ENCODE data around the gene GEMIN7. TPM values are rescaled to one million over a fixed set of nuclear protein-coding genes. Genes with fewer than 3 reads are reported as not detected.

Gene GEMIN7
- total RNA-seq, 1 donor from 2014 or later, result 16.1 TPM

DNA sequence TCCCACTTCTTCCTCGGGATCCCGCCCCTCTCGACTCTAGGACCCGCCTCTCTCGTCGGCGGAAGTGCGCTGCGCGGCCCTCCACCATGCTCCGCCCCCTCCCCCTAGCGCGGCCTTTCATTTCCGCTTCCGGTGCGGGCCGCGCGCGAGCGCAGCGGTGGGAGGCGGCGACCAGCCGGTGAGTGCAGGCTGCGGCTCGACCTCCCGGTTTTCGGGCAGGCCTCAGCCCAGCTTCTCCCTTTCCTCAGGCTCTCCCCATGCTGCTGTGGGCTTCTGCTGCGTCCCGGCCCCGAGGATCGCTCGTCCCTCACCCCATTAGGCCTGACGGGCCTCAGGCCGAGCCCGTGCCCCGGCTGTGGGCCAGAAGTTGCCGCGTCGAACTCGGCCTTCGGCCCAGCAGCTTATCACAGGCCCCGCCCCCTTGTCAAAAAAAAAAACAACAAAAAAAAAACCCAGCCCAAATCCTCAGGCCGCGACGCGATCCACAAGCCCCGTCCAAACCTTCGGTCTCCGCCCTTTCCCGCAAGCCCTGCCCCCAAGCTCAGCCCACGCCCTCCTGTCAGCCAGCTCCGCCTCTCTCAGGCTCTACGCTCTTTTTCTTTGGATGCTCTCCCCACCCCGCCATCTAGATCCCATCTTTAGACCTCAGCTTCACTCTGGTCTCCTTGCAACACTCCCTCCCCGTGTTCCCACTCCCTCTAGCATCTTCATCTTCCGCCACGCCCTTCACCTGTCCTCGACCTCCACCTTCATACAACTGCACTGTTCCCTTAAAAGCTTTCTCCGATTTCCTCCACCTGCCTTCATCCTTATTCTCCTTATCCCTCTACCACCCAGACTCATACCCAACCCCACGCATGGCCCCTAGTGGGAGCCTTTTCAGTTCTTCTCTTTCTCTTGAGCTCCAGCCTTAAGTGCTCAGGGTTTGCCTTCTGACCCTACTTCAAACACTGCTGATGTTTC is 39.8 kb upstream of the GEMIN7 start, which contains the start of gene CLASRP:
Gene CLASRP (plus strand): TSS at position 115 of the 963 bp plus-strand sequence. CDS start 1,168 bp downstream, outside the sequence.
- Histone ChIP-seq H3K36me3 (peaks cover 69% of the 10 kb centered on the region), H3K27ac (peak within 1 kb of the TSS; percentile 98), H3K4me1 (peaks cover 36% of the 10 kb centered on the region), H3K27me3 (ENCODE audit: low read depth) (no peaks in the 10 kb centered on the region), H3K9me3 (no peaks in the 10 kb centered on the region), H3K4me3 (peak within 1 kb of the TSS; percentile 98)
- ATAC-seq (peak; percentile 97 to 99), DNase-seq (peak; percentile 93)
- intact Hi-C loops (cut with DNase I), result no loop called here
- TF ChIP-seq, protein P1, sequence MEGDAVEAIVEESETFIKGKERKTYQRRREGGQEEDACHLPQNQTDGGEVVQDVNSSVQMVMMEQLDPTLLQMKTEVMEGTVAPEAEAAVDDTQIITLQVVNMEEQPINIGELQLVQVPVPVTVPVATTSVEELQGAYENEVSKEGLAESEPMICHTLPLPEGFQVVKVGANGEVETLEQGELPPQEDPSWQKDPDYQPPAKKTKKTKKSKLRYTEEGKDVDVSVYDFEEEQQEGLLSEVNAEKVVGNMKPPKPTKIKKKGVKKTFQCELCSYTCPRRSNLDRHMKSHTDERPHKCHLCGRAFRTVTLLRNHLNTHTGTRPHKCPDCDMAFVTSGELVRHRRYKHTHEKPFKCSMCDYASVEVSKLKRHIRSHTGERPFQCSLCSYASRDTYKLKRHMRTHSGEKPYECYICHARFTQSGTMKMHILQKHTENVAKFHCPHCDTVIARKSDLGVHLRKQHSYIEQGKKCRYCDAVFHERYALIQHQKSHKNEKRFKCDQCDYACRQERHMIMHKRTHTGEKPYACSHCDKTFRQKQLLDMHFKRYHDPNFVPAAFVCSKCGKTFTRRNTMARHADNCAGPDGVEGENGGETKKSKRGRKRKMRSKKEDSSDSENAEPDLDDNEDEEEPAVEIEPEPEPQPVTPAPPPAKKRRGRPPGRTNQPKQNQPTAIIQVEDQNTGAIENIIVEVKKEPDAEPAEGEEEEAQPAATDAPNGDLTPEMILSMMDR (IDR thresholded peaks at IDR 0.05), result no peak

- Histone ChIP-seq H3K27me3 (ENCODE audit: low read depth) (no peaks in the 10 kb centered on the region), H3K4me3 (peak overlapping the region; percentile 98), H3K36me3 (peaks cover 70% of the 10 kb centered on the region), H3K27ac (peak overlapping the region; percentile 98), H3K4me1 (peaks cover 45% of the 10 kb centered on the region), H3K9me3 (no peaks in the 10 kb centered on the region)
- TF ChIP-seq, protein P1 (IDR thresholded peaks at IDR 0.05), result no peak
- peak; percentile 5 to 51 for ATAC-seq
- intact Hi-C loops (cut with DNase I), result no loop called here
- no peak for DNase-seq
Observed at GRCh38 chr19:45040059-45040771, 38.8 kb upstream of the GEMIN7 start.

DNA sequence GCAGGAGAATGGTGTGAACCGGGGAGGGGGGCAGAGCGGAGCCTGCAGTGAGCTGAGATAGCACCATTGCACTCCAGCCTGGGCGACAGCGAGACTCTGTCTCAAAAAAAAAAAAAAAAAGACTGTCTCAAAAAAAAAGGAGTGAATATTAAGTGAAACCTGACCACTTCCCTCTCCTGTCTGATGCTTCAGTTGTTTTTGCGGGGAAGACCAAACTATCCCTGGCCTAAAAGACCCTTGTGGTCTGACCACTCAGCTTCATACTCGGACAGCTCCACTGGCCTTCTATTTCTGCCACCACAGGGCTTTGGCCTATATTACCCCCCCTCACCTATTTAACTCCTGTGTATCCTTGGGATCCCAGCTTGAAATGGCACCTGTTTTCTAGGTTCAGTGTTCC is 37.9 kb upstream of the GEMIN7 start:
- intact Hi-C loops (cut with DNase I), result no loop called here
- TF ChIP-seq, protein P1 (IDR thresholded peaks at IDR 0.05), result no peak

DNA sequence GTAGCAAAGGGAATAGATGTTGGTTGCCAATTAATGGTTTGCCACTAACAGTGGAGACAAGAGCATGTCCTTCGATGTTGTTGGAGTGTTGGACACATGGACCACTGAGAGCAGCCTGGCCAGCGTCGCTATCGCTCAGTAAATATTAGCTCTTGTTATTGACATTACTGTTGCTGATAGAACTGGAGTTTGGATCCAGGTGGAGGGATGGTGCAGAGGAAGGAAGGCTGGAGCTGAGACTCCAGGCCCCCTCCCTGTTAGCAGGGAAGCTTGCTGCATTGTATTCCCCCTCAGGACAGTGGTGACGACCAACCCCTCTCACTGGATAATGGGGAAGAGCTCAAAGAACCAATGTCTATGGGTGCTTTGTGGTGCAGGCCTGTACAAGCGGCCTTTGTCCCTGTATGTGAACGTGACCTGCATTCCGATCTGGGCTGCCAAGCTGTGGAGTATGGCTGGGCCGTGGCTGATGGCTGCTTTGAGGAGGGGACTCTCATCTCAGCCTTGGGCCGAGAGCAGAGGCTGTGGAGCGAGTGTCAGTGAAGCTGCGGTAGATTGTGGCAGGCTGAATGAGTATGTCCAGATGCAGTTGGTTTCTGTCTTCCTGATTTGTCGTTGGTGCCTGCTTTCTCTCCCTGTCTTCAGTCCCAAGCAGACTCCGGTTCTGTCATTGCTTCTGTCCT is 33.2 kb upstream of the GEMIN7 start:
- TF ChIP-seq, protein P1 (IDR thresholded peaks at IDR 0.05), result no peak
- Histone ChIP-seq H3K4me1 (peaks cover 42% of the 10 kb centered on the region), H3K27ac (peak overlapping the region; percentile 4), H3K36me3 (peaks cover 64% of the 10 kb centered on the region), H3K9me3 (no peaks in the 10 kb centered on the region), H3K4me3 (no peak overlapping the region), H3K27me3 (ENCODE audit: low read depth) (no peaks in the 10 kb centered on the region)
- DNase-seq (no peak), ATAC-seq (peak; percentile 8 to 66)
- intact Hi-C loops (cut with DNase I), result no loop called here

More for the DNA sequence above, 37.9 kb upstream of the GEMIN7 start:
- Histone ChIP-seq H3K4me3 (no peak overlapping the region), H3K27me3 (ENCODE audit: low read depth) (no peaks in the 10 kb centered on the region), H3K27ac (no peak overlapping the region), H3K36me3 (peaks cover 72% of the 10 kb centered on the region), H3K4me1 (peaks cover 52% of the 10 kb centered on the region), H3K9me3 (no peaks in the 10 kb centered on the region)
- DNase-seq, result no peak
- no peak for ATAC-seq

DNA sequence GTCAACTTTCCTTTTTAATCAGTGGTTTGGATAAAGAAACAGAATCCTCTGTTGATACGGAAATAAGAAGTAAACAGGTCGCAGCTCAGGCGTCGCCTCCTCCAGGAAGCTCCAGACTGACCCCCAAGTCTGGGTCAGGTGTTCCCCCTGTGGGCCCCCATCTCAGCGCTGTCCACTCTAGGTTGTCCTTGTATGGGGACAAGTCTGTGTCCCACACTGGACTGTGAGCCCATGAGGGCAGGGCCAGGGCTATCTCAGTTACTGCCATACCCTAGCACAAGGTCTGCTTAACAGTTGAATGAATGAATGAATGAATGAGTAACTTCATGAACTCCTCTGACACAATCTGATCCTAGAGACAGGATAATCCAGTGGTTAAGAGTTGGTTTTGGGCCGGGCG is 32.7 kb upstream of the GEMIN7 start:
- Histone ChIP-seq H3K27ac (no peak overlapping the region), H3K4me3 (no peak overlapping the region), H3K27me3 (ENCODE audit: low read depth) (no peaks in the 10 kb centered on the region), H3K4me1 (peaks cover 36% of the 10 kb centered on the region), H3K9me3 (no peaks in the 10 kb centered on the region), H3K36me3 (peaks cover 59% of the 10 kb centered on the region)
- intact Hi-C loops (cut with DNase I), result no loop called here
- TF ChIP-seq, protein P1 (IDR thresholded peaks at IDR 0.05), result no peak
- DNase-seq (no peak), ATAC-seq (no peak)

Data from lower lobe of right lung (tissue), 2 donors.